Kidney epithelial cell (primary cell): ENCODE measurements around the gene LHFPL6. TPM values are rescaled to one million over a fixed set of nuclear protein-coding genes. Genes with fewer than 3 reads are reported as not detected.
A peak's percentile ranks its signal among the peaks of the same experiment; 100 is the strongest.

Source experiments
- DNase-seq: peaks from one replicate; pipeline ENCODE4 v3.0.0-alpha.2; 2010; ENCODE audit warnings: low read depth
- H3K27me3 ChIP-seq: 2 replicates; pipeline ENCODE4 v1.6.0; 2011; ENCODE audit warnings: low read length; ENCODE audit not compliant: control insufficient read depth, insufficient read depth
- H3K36me3 ChIP-seq: 2 replicates; pipeline ENCODE4 v1.5.1; 2011; ENCODE audit warnings: low read length; ENCODE audit not compliant: control insufficient read depth, insufficient read depth
- H3K4me3 ChIP-seq: 2 replicates; pipeline ENCODE4 v1.5.1; 2011; ENCODE audit warnings: low read depth, mild to moderate bottlenecking, control low read depth, low read length
- total RNA-seq: library from RNA; depleted of rRNA; stranded (reverse); fragments of >200 nt; gene quantifications from 2 replicates; pipeline ENCODE4 v1.2.3, GENCODE V29; 2015
- TF ChIP-seq, protein P1 (sequence below): IDR thresholded peaks from 2 replicates; pipeline ENCODE4 v1.5.1; 2011; ENCODE audit warnings: mild to moderate bottlenecking, moderate library complexity, low read length, control low read depth, inconsistent platforms; ENCODE audit not compliant: insufficient read depth, poor library complexity, severe bottlenecking

Gene LHFPL6
- 5.7 and 7.0 TPM in 2 replicates for total RNA-seq

DNA sequence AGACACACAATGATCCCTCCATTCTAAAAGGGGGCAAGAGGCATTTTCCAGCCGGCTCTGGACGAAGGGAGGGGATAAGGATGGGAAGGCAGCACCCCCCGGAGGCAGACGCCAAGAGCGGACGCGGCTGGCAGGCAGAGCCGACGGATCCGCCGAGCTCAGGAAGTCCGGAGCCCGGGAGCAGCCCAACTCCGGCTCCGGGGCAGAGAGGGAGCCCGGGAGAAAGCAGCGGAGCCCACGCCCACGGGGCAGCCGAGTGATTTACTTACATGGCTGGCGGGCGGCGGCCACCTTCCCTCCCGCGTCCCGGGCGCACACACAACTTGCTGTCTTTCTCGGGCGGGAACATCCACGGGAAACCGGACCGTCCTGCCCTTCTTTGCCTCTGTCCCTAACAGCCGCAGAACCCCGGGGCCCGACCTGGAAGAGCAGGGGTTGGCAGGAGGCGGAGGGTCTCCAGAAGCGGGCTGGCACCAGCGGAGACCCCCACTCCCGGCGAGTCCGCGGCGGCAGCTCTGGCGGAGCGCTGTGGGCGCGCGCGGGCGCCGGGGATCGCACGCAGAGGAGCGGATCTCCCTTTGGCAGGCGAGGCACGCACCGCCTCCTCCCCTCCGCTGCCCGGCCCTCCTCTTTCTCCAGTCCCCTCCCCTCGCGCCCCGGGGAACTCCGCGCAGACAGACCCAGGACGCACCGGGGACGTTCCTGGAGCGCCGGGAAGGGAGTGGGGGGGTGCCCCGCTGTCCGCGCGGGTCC is at the start of gene LHFPL6:
TSS of gene LHFPL6 (minus strand) at position 580 of the 753 bp plus-strand sequence.
- no peak for DNase-seq
- Histone ChIP-seq H3K27me3 (no peaks in the 10 kb centered on the region), H3K4me3 (peak within 1 kb of the TSS; percentile 91), H3K36me3 (no peaks in the 10 kb centered on the region)
- TF ChIP-seq, protein P1, sequence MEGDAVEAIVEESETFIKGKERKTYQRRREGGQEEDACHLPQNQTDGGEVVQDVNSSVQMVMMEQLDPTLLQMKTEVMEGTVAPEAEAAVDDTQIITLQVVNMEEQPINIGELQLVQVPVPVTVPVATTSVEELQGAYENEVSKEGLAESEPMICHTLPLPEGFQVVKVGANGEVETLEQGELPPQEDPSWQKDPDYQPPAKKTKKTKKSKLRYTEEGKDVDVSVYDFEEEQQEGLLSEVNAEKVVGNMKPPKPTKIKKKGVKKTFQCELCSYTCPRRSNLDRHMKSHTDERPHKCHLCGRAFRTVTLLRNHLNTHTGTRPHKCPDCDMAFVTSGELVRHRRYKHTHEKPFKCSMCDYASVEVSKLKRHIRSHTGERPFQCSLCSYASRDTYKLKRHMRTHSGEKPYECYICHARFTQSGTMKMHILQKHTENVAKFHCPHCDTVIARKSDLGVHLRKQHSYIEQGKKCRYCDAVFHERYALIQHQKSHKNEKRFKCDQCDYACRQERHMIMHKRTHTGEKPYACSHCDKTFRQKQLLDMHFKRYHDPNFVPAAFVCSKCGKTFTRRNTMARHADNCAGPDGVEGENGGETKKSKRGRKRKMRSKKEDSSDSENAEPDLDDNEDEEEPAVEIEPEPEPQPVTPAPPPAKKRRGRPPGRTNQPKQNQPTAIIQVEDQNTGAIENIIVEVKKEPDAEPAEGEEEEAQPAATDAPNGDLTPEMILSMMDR, result peak; percentile 56

DNA sequence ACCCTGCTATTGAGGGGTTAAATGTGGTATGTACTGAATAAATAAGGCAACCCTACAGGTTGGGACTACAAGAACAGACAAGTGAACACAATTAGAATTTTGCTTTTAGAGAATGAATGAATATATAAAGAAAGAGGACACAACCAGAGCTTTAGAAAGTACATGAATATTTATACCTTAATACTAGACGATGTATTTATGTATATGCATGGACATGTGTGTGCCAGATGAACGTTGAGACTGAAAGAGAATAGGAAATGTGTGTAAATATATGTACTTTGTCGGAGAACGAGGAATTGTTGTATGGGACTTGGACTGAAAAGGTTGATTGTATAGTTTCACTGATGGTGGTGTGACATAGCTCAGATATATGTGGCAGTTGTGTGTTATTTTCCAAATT is 43.1 kb upstream of the LHFPL6 start:
- no peaks in the 10 kb centered on the region for H3K27me3 ChIP-seq
- H3K36me3 ChIP-seq, result no peaks in the 10 kb centered on the region
- no peak for DNase-seq
- TF ChIP-seq, protein P1, result no peak
- no peak overlapping the region for H3K4me3 ChIP-seq

GRCh38 chr13:39641645-39642044 is 38.7 kb upstream of the LHFPL6 start:
- TF ChIP-seq, protein P1, result no peak
- no peaks in the 10 kb centered on the region for H3K27me3 ChIP-seq

DNA sequence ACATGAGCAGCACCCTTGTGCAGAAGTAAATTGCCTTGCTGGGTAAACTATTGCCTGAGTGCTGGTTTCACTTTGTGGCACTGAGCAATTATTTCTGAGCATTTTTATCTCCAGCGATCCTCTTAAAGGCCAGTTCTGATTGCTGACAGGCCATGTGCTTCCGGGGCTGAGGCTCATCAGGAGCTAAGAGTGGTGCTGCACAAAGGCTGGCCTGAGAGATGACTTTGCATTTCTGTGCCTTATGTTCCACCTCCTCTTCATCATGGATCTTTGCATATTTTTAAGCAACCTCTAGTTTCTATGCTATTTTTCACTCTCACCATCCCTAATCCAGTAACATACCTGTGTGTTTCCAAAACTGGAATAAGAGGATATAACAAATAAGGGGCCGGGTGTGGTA is 34.9 kb upstream of the LHFPL6 start:
- Histone ChIP-seq H3K4me3 (no peak overlapping the region), H3K36me3 (no peaks in the 10 kb centered on the region), H3K27me3 (no peaks in the 10 kb centered on the region)
- TF ChIP-seq, protein P1, result no peak
- DNase-seq, result no peak

More at GRCh38 chr13:39641645-39642044, 38.7 kb upstream of the LHFPL6 start:
- Histone ChIP-seq H3K36me3 (no peaks in the 10 kb centered on the region), H3K4me3 (no peak overlapping the region)
- DNase-seq, result no peak

DNA sequence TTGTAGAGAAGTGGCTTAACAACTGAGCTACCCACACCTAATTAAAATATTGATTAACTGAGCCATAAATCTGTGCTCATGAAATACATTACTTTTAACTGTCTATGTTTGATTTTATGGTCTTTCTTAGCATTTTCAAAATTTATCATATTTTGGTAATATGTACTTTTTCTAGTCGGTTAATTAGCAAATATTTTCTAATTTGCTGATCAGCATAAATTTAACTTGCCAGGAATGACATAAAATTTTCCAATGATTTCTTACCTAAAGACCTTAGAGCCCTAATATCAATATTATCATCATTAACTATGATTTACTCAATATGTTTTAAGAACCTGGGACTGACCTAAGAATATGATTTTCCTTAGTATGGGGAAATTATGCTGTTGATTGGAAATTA is 32.6 kb upstream of the LHFPL6 start:
- Histone ChIP-seq H3K27me3 (no peaks in the 10 kb centered on the region), H3K36me3 (no peaks in the 10 kb centered on the region), H3K4me3 (no peak overlapping the region)
- DNase-seq, result no peak
- TF ChIP-seq, protein P1, result no peak

- no peak for DNase-seq
These were observed 30.0 kb upstream of the LHFPL6 start for GRCh38 chr13:39632994-39633393.

More at GRCh38 chr13:39632994-39633393, 30.0 kb upstream of the LHFPL6 start:
- no peaks in the 10 kb centered on the region for H3K27me3 ChIP-seq
- no peaks in the 10 kb centered on the region for H3K36me3 ChIP-seq
- no peak overlapping the region for H3K4me3 ChIP-seq
- TF ChIP-seq, protein P1, result no peak
